GM12891 (cell line): Measurements from ENCODE around the gene LRPPRC.

Experiments used
- DNase-seq: peaks from one replicate; pipeline ENCODE4 v3.0.0; 2011; ENCODE audit warnings: low spot score; ENCODE audit not compliant: insufficient read length
- FAIRE-seq: peaks from 2 replicates; lab custom pipeline; 2011; peaks lifted over from hg19 to GRCh38; lab: Jason Lieb, UNC
- PAX5 ChIP-seq: IDR thresholded peaks from 2 replicates; pipeline ENCODE4 v1.6.1; 2011; ENCODE audit warnings: low read length, moderate library complexity, mild to moderate bottlenecking; ENCODE audit not compliant: insufficient read depth, severe bottlenecking
- POLR2A ChIP-seq: IDR thresholded peaks from 2 replicates; pipeline ENCODE4 v1.6.1; 2011; ENCODE audit warnings: low read depth, low read length, control low read depth
- POLR2AphosphoS5 ChIP-seq: IDR thresholded peaks from 2 replicates; pipeline ENCODE4 v1.6.1; 2011; ENCODE audit warnings: low read depth, low read length, control low read depth
- POU2F2 ChIP-seq: IDR thresholded peaks from 2 replicates; pipeline ENCODE4 v1.6.1; 2011; ENCODE audit warnings: low read depth, mild to moderate bottlenecking, control low read depth, low read length, moderate library complexity
- SPI1 ChIP-seq: IDR thresholded peaks from 2 replicates; pipeline ENCODE4 v1.6.1; 2011; ENCODE audit warnings: low read depth, low read length, control low read depth
- TAF1 ChIP-seq: IDR thresholded peaks from 2 replicates; pipeline ENCODE4 v1.6.1; 2011; ENCODE audit warnings: low read depth, low read length, control low read depth

Gene LRPPRC

GRCh38 chr2:43874776-43875451, 120.9 kb downstream of the LRPPRC start:
- DNase-seq = no peak
- no peak for FAIRE-seq

GRCh38 chr2:43872151-43872550, 123.6 kb downstream of the LRPPRC start:
- no peak for DNase-seq
- no peak for FAIRE-seq
- no peak for TF ChIP-seq POU2F2
- no peak for TF ChIP-seq SPI1
- TF ChIP-seq POLR2AphosphoS5 = no peak
- TF ChIP-seq PAX5 = no peak
- no peak for TF ChIP-seq POLR2A
- TF ChIP-seq TAF1 = no peak

More at GRCh38 chr2:43874776-43875451, 120.9 kb downstream of the LRPPRC start:
- no peak for TF ChIP-seq PAX5
- no peak for TF ChIP-seq TAF1
- TF ChIP-seq POLR2A = no peak
- no peak for TF ChIP-seq POLR2AphosphoS5
- no peak for TF ChIP-seq SPI1
- no peak for TF ChIP-seq POU2F2

GRCh38 chr2:43855292-43855691, 140.5 kb downstream of the LRPPRC start:
- TF ChIP-seq POLR2A (no peak), POU2F2 (no peak), SPI1 (no peak), POLR2AphosphoS5 (no peak), TAF1 (no peak), PAX5 (no peak)
- FAIRE-seq = no peak
- DNase-seq = no peak

GRCh38 chr2:43854671-43855070, 141.1 kb downstream of the LRPPRC start:
- DNase-seq (no peak), FAIRE-seq (no peak)

GRCh38 chr2:43853141-43854081, 142.4 kb downstream of the LRPPRC start:
- FAIRE-seq = no peak
- no peak for DNase-seq
- no peak for TF ChIP-seq POLR2AphosphoS5

More at GRCh38 chr2:43854671-43855070, 141.1 kb downstream of the LRPPRC start:
- no peak for TF ChIP-seq SPI1
- TF ChIP-seq POU2F2 = no peak
- TF ChIP-seq TAF1 = no peak
- no peak for TF ChIP-seq POLR2AphosphoS5
- no peak for TF ChIP-seq PAX5
- no peak for TF ChIP-seq POLR2A

- TF ChIP-seq POLR2A = no peak
- no peak for TF ChIP-seq SPI1
- no peak for TF ChIP-seq TAF1
- no peak for TF ChIP-seq POU2F2
- TF ChIP-seq POLR2AphosphoS5 = no peak
- no peak for TF ChIP-seq PAX5
- FAIRE-seq = no peak
- no peak for DNase-seq
These were observed 143.5 kb downstream of the LRPPRC start for GRCh38 chr2:43852196-43852730.

- TF ChIP-seq POLR2A (no peak), POLR2AphosphoS5 (no peak), TAF1 (no peak), POU2F2 (no peak), PAX5 (no peak), SPI1 (no peak)
- DNase-seq = no peak
- no peak for FAIRE-seq
These were observed 144.5 kb downstream of the LRPPRC start for GRCh38 chr2:43851011-43851980.

- FAIRE-seq (no peak), DNase-seq (no peak)
- TF ChIP-seq PAX5 (no peak), POLR2A (no peak), SPI1 (peak; percentile 70), POU2F2 (no peak)
These were observed 147.6 kb downstream of the LRPPRC start for GRCh38 chr2:43848214-43848613.

- DNase-seq (no peak), FAIRE-seq (no peak)
- TF ChIP-seq PAX5 = no peak
- no peak for TF ChIP-seq POU2F2
- TF ChIP-seq POLR2AphosphoS5 = no peak
- no peak for TF ChIP-seq POLR2A
- no peak for TF ChIP-seq SPI1
- TF ChIP-seq TAF1 = no peak
These were observed 149.5 kb downstream of the LRPPRC start for GRCh38 chr2:43846140-43846793.
